HL-60 (cell line): Measurements from ENCODE around the gene CCDC24.
A peak's percentile ranks its signal among the peaks of the same experiment; 100 is the strongest.

Experiments used
- DNase-seq, 2 experiments: peaks; one replicate each; pipeline ENCODE4 v3.0.0-alpha.2; 2010 to 2020; ENCODE audit warnings: low read depth in 1 of 2, low spot score in 1 of 2
- H3K27ac ChIP-seq: fragments of 250-450 bp; sonication (Bioruptor Pico); replicated peaks from 2 replicates; pipeline ENCODE4 v1.5.1; 2020; ENCODE audit warnings: mild to moderate bottlenecking, moderate library complexity
- H3K27me3 ChIP-seq: fragments of 250-450 bp; sonication (Bioruptor Pico); 2 replicates; pipeline ENCODE4 v1.5.1; 2021; ENCODE audit warnings: mild to moderate bottlenecking, moderate library complexity; ENCODE audit not compliant: insufficient read depth, poor library complexity, severe bottlenecking
- H3K4me3 ChIP-seq: replicated peaks from 2 replicates; pipeline ENCODE4 v1.5.1; 2011; ENCODE audit warnings: mild to moderate bottlenecking, control low read depth, low read length; ENCODE audit not compliant: insufficient read depth
- GABPA ChIP-seq: IDR thresholded peaks from 2 replicates; pipeline ENCODE4 v1.6.1; 2012; ENCODE audit warnings: low read depth
- POLR2AphosphoS5 ChIP-seq: IDR thresholded peaks from 2 replicates; pipeline ENCODE4 v1.6.1; 2012; ENCODE audit warnings: low read depth
- REST ChIP-seq: IDR thresholded peaks from 2 replicates; pipeline ENCODE4 v1.6.1; 2012; ENCODE audit warnings: low read depth; ENCODE audit not compliant: insufficient replicate concordance
- SPI1 ChIP-seq: IDR thresholded peaks from 2 replicates; pipeline ENCODE4 v1.6.1; 2012; ENCODE audit warnings: low read depth, mild to moderate bottlenecking, borderline replicate concordance
- TF ChIP-seq, protein P1 (sequence below): IDR thresholded peaks from one replicate; pipeline ENCODE4 v1.5.1; 2011; ENCODE audit warnings: low read length, control low read depth, inconsistent platforms; ENCODE audit not compliant: insufficient read depth

Gene CCDC24

DNA sequence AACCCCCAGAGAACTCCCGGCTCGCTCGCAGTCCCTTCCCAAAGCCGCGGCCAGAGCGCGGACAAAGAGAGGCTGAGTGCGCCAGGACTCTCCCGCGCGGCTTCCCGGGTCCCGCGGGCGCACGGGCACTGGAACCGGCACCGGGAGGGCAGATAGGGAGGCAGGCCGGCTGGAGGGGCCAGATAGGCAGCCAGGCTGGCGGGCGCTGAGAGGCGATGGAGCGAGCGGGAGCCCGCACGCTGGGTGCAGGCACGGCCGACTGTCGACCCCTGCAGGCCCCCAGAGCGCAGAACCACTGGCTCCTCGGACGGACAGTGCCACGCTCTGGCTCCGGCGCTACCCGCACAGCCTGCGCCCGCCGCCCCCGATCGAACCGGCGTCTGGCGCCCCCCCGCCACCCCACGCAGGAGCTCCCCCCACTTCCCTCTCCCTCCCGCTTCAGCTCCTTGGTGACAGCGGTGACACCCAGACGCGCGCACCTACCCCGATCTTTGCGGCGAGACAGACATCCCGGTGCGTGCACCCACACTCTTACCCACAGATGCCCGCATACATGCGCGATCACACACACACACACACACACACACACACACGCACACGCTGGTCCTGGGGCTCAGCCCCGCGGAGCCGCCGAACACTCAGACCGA, 39.3 kb downstream of the CCDC24 start:
- peak overlapping the region; percentile 70 for H3K4me3 ChIP-seq
- H3K27ac ChIP-seq: no peak overlapping the region; the same call in 1 of the 2 replicates
- TF ChIP-seq REST (no peak), POLR2AphosphoS5 (no peak), SPI1 (no peak), GABPA (no peak)
- TF ChIP-seq, protein P1, sequence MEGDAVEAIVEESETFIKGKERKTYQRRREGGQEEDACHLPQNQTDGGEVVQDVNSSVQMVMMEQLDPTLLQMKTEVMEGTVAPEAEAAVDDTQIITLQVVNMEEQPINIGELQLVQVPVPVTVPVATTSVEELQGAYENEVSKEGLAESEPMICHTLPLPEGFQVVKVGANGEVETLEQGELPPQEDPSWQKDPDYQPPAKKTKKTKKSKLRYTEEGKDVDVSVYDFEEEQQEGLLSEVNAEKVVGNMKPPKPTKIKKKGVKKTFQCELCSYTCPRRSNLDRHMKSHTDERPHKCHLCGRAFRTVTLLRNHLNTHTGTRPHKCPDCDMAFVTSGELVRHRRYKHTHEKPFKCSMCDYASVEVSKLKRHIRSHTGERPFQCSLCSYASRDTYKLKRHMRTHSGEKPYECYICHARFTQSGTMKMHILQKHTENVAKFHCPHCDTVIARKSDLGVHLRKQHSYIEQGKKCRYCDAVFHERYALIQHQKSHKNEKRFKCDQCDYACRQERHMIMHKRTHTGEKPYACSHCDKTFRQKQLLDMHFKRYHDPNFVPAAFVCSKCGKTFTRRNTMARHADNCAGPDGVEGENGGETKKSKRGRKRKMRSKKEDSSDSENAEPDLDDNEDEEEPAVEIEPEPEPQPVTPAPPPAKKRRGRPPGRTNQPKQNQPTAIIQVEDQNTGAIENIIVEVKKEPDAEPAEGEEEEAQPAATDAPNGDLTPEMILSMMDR: no peak
- peak; percentile 25 to 34 for DNase-seq
- no peaks in the 10 kb centered on the region for H3K27me3 ChIP-seq

GRCh38 chr1:44031252-44032169, 40.1 kb downstream of the CCDC24 start, which contains the start of gene SLC6A9:
Gene SLC6A9, minus strand, starts transcription at chr1:44031462. Its CDS starts 7,185 bp downstream, at chr1:44024277.
- no peak for DNase-seq
- no peak for TF ChIP-seq SPI1
- TF ChIP-seq GABPA: no peak
- TF ChIP-seq, protein P1: no peak
- TF ChIP-seq REST: no peak
- no peak for TF ChIP-seq POLR2AphosphoS5
- peak within 1 kb of the TSS; percentile 70 for H3K4me3 ChIP-seq
- H3K27ac ChIP-seq: no peak within 1 kb of the TSS; the same call in 1 of the 2 replicates
- no peaks in the 10 kb centered on the region for H3K27me3 ChIP-seq

DNA sequence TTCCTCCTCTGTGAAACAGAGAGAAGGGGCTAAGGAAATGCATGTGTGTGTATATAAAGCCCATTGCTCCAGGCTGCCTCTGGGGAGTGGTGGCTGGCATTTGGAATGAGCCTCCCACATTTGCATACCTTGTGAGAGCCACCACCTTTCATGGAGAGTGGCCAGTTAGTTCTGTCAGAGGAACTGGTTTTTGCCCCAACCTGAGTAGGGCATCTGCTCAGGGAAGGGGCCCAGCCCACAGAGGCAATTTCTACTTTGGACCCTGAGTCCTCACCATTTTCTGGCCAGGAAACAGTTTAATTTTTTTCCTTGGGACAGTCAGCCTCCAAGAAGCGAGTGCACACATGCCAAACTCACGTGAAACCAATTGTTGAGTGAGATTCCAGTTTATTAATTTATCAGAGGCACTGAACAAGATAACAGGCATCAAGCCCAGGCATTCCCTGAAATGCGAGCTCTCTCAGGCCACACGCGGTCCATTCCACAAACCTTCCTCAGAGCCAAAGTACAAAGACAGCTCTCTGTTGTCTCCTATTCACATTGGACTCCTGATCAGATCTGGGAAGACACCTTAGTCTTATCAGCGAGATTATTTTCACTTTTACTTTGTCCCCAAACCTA, 40.9 kb downstream of the CCDC24 start:
- no peak for DNase-seq
- Histone ChIP-seq H3K27ac (no peak overlapping the region), H3K4me3 (no peak overlapping the region), H3K27me3 (no peaks in the 10 kb centered on the region)
- TF ChIP-seq SPI1 (no peak), REST (no peak), GABPA (no peak)
- TF ChIP-seq, protein P1: no peak
